A673 (cell line): ENCODE measurements around the gene ZNF689. TPM values are rescaled to one million over a fixed set of nuclear protein-coding genes. Genes with fewer than 3 reads are reported as not detected.
"Not testable (repeated sequence)": the region's sequence is repeated elsewhere in the genome, so short reads cannot be mapped to it uniquely, and the experiment has no call there.

Experiments used
- BruUV-seq: library from RNA; stranded (reverse); fragments of 400-500 nt; replicated peaks from 2 replicates; lab custom pipeline; 2021; lab: Mats Ljungman, UMichigan
- CTCF ChIA-PET: fragments of 300-600 bp; sonication (Branson Sonifier 250); formaldehyde crosslinking; loops from one replicate; lab custom pipeline; 2022; ENCODE audit warnings: antibody characterized with exemption; lab: Charles Lee
- POLR2A ChIA-PET: fragments of 300-600 bp; sonication (Branson Sonifier 250); formaldehyde crosslinking; loops from one replicate; lab custom pipeline; 2022; ENCODE audit warnings: antibody characterized with exemption; ENCODE audit not compliant: low non-redundant PET; lab: Charles Lee
- DNase-seq: peaks from one replicate; pipeline ENCODE4 v3.0.0-alpha.2; 2015; ENCODE audit warnings: low spot score
- H3K27ac ChIP-seq: fragments of 200-600 bp; sonication (generic); 2 replicates; pipeline ENCODE4 v1.5.1; 2016; ENCODE audit warnings: mixed run types, low read depth, mild to moderate bottlenecking, mixed read lengths, antibody characterized with exemption, low read length; ENCODE audit not compliant: poor library complexity, severe bottlenecking
- H3K27me3 ChIP-seq: fragments of 200-600 bp; sonication (generic); replicated peaks from 2 replicates; pipeline ENCODE4 v1.6.1; 2017; ENCODE audit warnings: mixed run types, low read depth, mild to moderate bottlenecking, mixed read lengths, antibody characterized with exemption, low read length; ENCODE audit not compliant: insufficient read depth, poor library complexity
- H3K36me3 ChIP-seq: fragments of 200-600 bp; sonication (generic); 2 replicates; pipeline ENCODE4 v1.6.1; 2016; ENCODE audit warnings: mixed run types, mild to moderate bottlenecking, mixed read lengths, antibody characterized with exemption, low read length; ENCODE audit not compliant: insufficient read depth, poor library complexity, severe bottlenecking
- H3K4me1 ChIP-seq: fragments of 200-600 bp; sonication (generic); 2 replicates; pipeline ENCODE4 v1.6.1; 2017; ENCODE audit warnings: mixed run types, mild to moderate bottlenecking, mixed read lengths, antibody characterized with exemption, low read length; ENCODE audit not compliant: insufficient read depth, poor library complexity, severe bottlenecking
- H3K4me3 ChIP-seq: fragments of 200-600 bp; sonication (generic); 2 replicates; pipeline ENCODE4 v1.5.1; 2016; ENCODE audit warnings: low read depth, mixed run types, mild to moderate bottlenecking, mixed read lengths, low read length; ENCODE audit not compliant: poor library complexity, severe bottlenecking
- H3K9me3 ChIP-seq: fragments of 200-600 bp; sonication (generic); 2 replicates; pipeline ENCODE4 v1.6.1; 2016; ENCODE audit warnings: mixed run types, low read depth, mild to moderate bottlenecking, mixed read lengths, antibody characterized with exemption, low read length; ENCODE audit not compliant: poor library complexity, severe bottlenecking
- CTCF ChIP-seq: fragments of 300-800, 200-600 bp; sonication (generic); conservative IDR thresholded peaks from 2 replicates; pipeline ENCODE4 v1.5.1; 2017; ENCODE audit warnings: low read depth, mild to moderate bottlenecking, antibody characterized with exemption, low read length, moderate library complexity, mixed read lengths
- EZH2 ChIP-seq: fragments of 200-600 bp; sonication (generic); IDR thresholded peaks from 2 replicates; pipeline ENCODE4 v1.6.1; 2017; ENCODE audit warnings: borderline replicate concordance, low read depth, mild to moderate bottlenecking, mixed read lengths, antibody characterized with exemption, low read length; ENCODE audit not compliant: poor library complexity, severe bottlenecking
- intact Hi-C: fragments of 100-400 bp; cut with micrococcal nuclease; formaldehyde crosslinking; loops from one replicate; pipeline ENCODE4 v1.10.0; 2022; ENCODE audit not compliant: unreplicated experiment
- total RNA-seq: library from RNA; stranded (reverse); gene quantifications from 2 replicates; pipeline ENCODE4 v1.2.3, GENCODE V29; 2021

Gene ZNF689
- total RNA-seq, 1 experiment from 2014 or later: 21.1 TPM

DNA sequence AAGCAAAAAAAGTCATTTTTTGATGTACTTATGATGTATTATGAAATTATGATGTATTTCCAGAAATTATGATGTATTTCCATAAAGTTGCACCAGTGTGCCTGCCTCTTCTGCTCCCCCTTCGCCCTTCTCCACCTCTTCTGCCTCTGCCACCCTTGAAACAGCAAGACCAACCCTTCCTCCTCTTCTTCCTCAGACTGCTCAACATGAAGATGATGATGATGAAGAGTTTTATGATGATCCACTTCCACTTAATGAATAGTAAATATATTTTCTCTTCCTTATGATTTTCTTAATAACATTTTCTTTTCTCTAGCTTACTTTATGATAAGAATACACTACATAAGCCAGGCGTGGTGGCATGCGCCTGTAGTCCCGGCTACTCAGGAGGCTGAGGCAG is 17.3 kb downstream of the ZNF689 start:
- POLR2A ChIA-PET: no interaction called here
- no TSS peak for BruUV-seq
- Histone ChIP-seq H3K4me1 (no peaks in the 10 kb centered on the region), H3K9me3 (no peaks in the 10 kb centered on the region), H3K27me3 (no peaks in the 10 kb centered on the region), H3K36me3 (peaks cover 4% of the 10 kb centered on the region), H3K27ac (no peak overlapping the region), H3K4me3 (no peak overlapping the region)
- CTCF ChIA-PET: interaction anchor here (1.2 kb wide), 1 partner anchor 23 kb away, joined by 3 read pairs; no protein-coding TSS in a partner anchor
- no peak for DNase-seq
- intact Hi-C loops: no loop called here
- TF ChIP-seq EZH2: no peak
- TF ChIP-seq CTCF: no peak

DNA sequence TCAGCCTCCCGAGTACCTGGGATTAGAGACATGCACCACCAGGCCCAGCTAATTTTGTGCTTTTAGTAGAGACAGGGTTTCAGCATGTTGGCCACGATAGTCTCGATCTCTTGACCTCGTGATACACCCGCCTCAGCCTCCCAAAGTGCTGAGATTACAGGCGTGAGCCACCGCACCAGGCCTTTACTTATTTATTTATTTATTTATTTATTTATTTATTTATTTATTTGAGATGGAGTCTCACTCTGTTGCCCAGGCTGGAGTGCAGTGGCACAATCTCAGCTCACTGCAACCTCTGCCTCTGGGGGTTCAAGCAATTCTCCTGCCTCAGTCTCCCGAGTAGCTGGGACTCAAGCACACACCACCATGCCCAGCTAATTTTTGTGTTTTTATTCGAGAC is 19.3 kb downstream of the ZNF689 start:
- BruUV-seq, H3K27ac ChIP-seq, H3K9me3 ChIP-seq, CTCF ChIA-PET, intact Hi-C loops, H3K4me3 ChIP-seq, H3K4me1 ChIP-seq, POLR2A ChIA-PET, DNase-seq, H3K27me3 ChIP-seq: not testable (repeated sequence)
- peaks cover 13% of the 10 kb centered on the region for H3K36me3 ChIP-seq

DNA sequence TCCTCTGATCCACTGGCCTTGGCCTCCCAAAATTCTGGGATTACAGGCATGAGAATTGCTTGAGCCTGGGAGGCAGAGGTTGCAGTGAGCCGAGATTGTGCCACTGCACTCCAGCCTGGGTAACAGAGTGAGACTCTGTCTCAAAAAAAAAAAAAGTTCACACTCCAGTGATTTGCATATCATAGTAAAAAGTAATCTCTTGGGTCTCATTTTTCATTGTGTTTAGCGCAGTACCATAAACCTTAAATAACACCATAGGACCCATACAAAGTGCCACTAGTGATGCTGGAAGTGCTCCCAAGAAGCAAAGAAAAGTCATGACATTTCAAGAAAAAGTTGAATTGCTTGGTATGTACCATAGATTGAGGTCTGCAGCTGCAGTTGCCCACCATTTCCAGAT is 20.6 kb downstream of the ZNF689 start:
- intact Hi-C loops, H3K27ac ChIP-seq, CTCF ChIA-PET, H3K4me3 ChIP-seq, H3K27me3 ChIP-seq, POLR2A ChIA-PET, H3K4me1 ChIP-seq, DNase-seq, BruUV-seq, H3K9me3 ChIP-seq: not testable (repeated sequence)
- H3K36me3 ChIP-seq: peaks cover 13% of the 10 kb centered on the region

DNA sequence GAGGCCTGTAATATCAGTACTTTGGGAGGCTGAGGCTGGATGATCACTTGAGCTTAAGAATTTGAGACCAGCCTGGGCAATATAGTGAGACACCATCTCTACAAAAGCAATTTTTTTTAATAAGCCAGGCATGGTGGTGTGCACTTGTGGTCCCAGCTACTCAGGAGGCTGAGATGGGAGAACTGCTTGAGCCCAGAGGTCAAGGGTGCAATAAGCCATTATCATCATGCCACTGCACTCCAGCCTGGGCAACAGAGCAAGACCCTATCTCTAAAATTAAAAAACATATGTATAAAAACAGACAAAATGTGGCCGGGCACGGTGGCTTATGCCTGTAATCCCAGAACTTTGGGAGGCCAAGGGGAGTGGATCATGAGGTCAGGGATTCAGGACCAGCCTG is 21.5 kb downstream of the ZNF689 start:
- no TSS peak for BruUV-seq
- Histone ChIP-seq H3K36me3 (peaks cover 18% of the 10 kb centered on the region), H3K4me3 (no peak overlapping the region), H3K4me1 (peaks cover 5% of the 10 kb centered on the region), H3K9me3 (no peaks in the 10 kb centered on the region), H3K27me3 (no peaks in the 10 kb centered on the region), H3K27ac (no peak overlapping the region)
- CTCF ChIA-PET: no interaction called here
- POLR2A ChIA-PET: no interaction called here
- no peak for DNase-seq
- no peak for TF ChIP-seq EZH2
- no peak for TF ChIP-seq CTCF
- intact Hi-C loops: no loop called here
